Stimulated activated CD4-positive, alpha-beta T cell treated with anti-CD3 and anti-CD28 coated beads, Interleukin-4, amount 100 ng/mL, for 4 hours (primary cell): ENCODE data around the gene LDB1.

Source experiments
- DNase-seq, 2 experiments: peaks; one replicate each; pipeline ENCODE4 v3.0.0-alpha.2; 2020

LDB1 gene

DNA sequence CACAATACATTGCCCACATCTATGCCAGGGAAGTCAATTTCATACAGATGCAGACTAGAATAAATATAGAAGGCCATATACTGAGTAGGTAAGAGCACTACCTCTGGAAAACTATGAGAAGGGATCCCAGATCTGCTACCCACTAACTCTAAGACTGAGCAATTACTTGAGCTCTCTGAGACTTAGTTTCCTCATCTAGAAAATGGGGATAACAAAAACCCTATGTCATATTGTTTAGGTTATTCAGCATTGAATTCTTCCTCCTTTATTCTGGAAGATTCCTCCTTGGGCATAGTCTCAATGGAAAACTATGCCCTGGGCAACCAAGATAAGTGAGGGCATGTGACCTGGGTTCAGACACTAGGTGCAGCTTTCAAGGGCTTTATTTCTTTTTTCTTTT, 60.2 kb downstream of the LDB1 start:
- DNase-seq: no peak
